Gastroesophageal sphincter (tissue), 4 donors: Measurements from ENCODE around the gene SMIM35. TPM values are rescaled to one million over a fixed set of nuclear protein-coding genes. Genes with fewer than 3 reads are reported as not detected.
"Not testable (repeated sequence)": the region's sequence is repeated elsewhere in the genome, so short reads cannot be mapped to it uniquely, and the experiment has no call there.

Source experiments
- ATAC-seq: fragments of 150-250 bp; one replicate; pipeline ENCODE4 v1.9.1; 2016; ENCODE audit warnings: mild to moderate bottlenecking, moderate library complexity
- H3K27ac ChIP-seq, 4 donors: fragments of 200-600 bp; sonication (generic) in 3 of 4; 1 replicate in 3 of 4; 2 replicates in 1 of 4; pipeline ENCODE4 v1.5.1; 2016 to 2019
- H3K27me3 ChIP-seq: fragments of 200-600 bp; sonication (generic); one replicate; pipeline ENCODE4 v1.5.1; 2019
- H3K36me3 ChIP-seq, 2 donors: fragments of 200-600 bp; sonication (generic); one replicate each; pipeline ENCODE4 v1.5.1; 2019; ENCODE audit warnings: control low read depth in 1 of 2
- H3K4me1 ChIP-seq, 3 donors: fragments of 200-600 bp; sonication (generic); 1 replicate in 2 of 3; 2 replicates in 1 of 3; pipeline ENCODE4 v1.5.1; 2016 to 2019; ENCODE audit warnings: control low read depth in 2 of 3
- H3K4me3 ChIP-seq, 2 donors: fragments of 200-600 bp; sonication (generic); one replicate each; pipeline ENCODE4 v1.5.1; 2019; ENCODE audit warnings: mild to moderate bottlenecking in 1 of 2, moderate library complexity in 1 of 2
- H3K9me3 ChIP-seq, 3 donors: fragments of 200-600 bp; sonication (generic); one replicate each; pipeline ENCODE4 v1.5.1; 2017 to 2019; ENCODE audit warnings: control low read depth in 2 of 3
- CTCF ChIP-seq, 4 experiments: fragments of 200-600 bp in 2 of 4; fragments of 450-650 bp in 2 of 4; sonication (generic) in 1 of 4; IDR thresholded peaks; one replicate each; pipeline ENCODE4 v1.5.1; 2017 to 2019; ENCODE audit warnings: antibody characterized with exemption in 4 of 4, mild to moderate bottlenecking in 2 of 4, moderate library complexity in 2 of 4
- EP300 ChIP-seq: sonication (generic); formaldehyde crosslinking; IDR thresholded peaks from one replicate; pipeline ENCODE4 v1.6.1; 2017; ENCODE audit warnings: antibody characterized with exemption, mild to moderate bottlenecking
- POLR2A ChIP-seq, 2 donors: fragments of 450-650 bp; IDR thresholded peaks; one replicate each; pipeline ENCODE4 v1.6.1; 2017; ENCODE audit warnings: antibody characterized with exemption in 2 of 2, mild to moderate bottlenecking in 2 of 2, moderate library complexity in 1 of 2
- POLR2AphosphoS5 ChIP-seq: sonication (generic); formaldehyde crosslinking; IDR thresholded peaks from one replicate; pipeline ENCODE4 v1.6.1; 2017; ENCODE audit warnings: antibody characterized with exemption
- WGBS, 2 donors: methylation state at CpG; one replicate each; pipeline ENCODE4 v1.1.5; 2018; ENCODE audit warnings: low coverage in 1 of 2; 5-methylcytosine and 5-hydroxymethylcytosine counted together
- total RNA-seq, 4 donors: library from RNA; depleted of rRNA; stranded (reverse); fragments of >200 nt; gene quantifications; one replicate each; pipeline ENCODE4 v1.1.0, GENCODE V29; 2016

SMIM35 gene
- total RNA-seq, 4 donors from 2014 or later: 0.13 TPM; not detected in 3

DNA sequence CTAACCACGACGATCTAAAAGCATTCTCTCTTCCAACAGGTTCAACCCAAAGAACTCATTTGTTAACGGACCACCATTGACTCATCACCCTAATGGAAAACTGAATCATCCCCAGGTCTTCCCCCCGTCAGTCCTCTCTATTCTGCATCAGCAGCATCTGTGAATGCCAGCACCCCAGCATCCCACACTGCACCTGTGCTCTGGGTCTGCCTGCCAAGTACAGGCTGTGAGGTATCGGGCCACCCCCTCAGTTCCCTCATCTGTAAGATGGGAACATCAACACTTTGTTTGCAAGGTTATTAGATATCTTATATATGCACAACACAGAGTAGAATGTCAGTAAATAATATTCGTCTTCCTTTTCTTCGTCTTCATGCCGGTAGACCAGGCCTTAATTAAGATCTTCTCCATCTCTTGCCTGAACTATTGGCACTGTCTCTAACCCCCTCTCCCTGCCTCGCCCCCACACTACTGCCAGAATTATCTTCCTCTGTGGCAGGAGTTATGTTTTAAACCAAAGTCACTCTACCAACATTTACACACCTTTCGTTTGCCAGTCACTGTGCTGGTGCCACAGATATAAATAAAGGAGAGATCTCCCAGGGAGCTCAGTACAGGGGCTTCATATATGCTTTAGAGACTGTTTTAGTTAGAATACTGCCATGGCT lies 17.7 kb downstream of the SMIM35 start:
- H3K27ac ChIP-seq: no peak overlapping the region
- TF ChIP-seq POLR2A (IDR thresholded peaks at IDR 0.05): no peak
- TF ChIP-seq CTCF (IDR thresholded peaks at IDR 0.05): no peak
- no peak for TF ChIP-seq EP300
- no peak for TF ChIP-seq POLR2AphosphoS5
- no peak overlapping the region for H3K4me3 ChIP-seq
- H3K9me3 ChIP-seq: no peaks in the 10 kb centered on the region
- peaks cover 51% of the 10 kb centered on the region for H3K27me3 ChIP-seq
- WGBS, 2 donors: 85 to 95% methylated on average over 7 to 10 of the region's 10 CpGs
- no peaks in the 10 kb centered on the region for H3K36me3 ChIP-seq
- no peaks in the 10 kb centered on the region for H3K4me1 ChIP-seq
- no peak for ATAC-seq

- no peak overlapping the region for H3K27ac ChIP-seq
- H3K9me3 ChIP-seq: no peaks in the 10 kb centered on the region
- H3K4me1 ChIP-seq: no peaks in the 10 kb centered on the region
- peaks cover 51% of the 10 kb centered on the region for H3K27me3 ChIP-seq
- H3K36me3 ChIP-seq: no peaks in the 10 kb centered on the region
- no peak for ATAC-seq
- no peak overlapping the region for H3K4me3 ChIP-seq
- 55 to 68% methylated on average over 8 to 22 of the region's 24 CpGs for WGBS, 2 donors
- TF ChIP-seq POLR2A (IDR thresholded peaks at IDR 0.05) (no peak), POLR2AphosphoS5 (no peak), CTCF (IDR thresholded peaks at IDR 0.05) (no peak), EP300 (no peak)
Observed at GRCh38 chr11:118068206-118068944, 18.4 kb downstream of the SMIM35 start.

GRCh38 chr11:118067006-118067405 lies 19.8 kb downstream of the SMIM35 start:
- no peak for ATAC-seq
- Histone ChIP-seq H3K27me3 (peaks cover 51% of the 10 kb centered on the region), H3K9me3 (no peaks in the 10 kb centered on the region), H3K4me1 (no peaks in the 10 kb centered on the region), H3K27ac (no peak overlapping the region), H3K36me3 (no peaks in the 10 kb centered on the region), H3K4me3 (no peak overlapping the region)
- TF ChIP-seq EP300: no peak
- TF ChIP-seq POLR2AphosphoS5: no peak
- WGBS, 2 donors: 83 to 87% methylated on average over 4 of the region's 8 CpGs

GRCh38 chr11:118065384-118065783 lies 21.4 kb downstream of the SMIM35 start:
- H3K36me3 ChIP-seq: no peaks in the 10 kb centered on the region
- H3K4me3 ChIP-seq: no peak overlapping the region
- ATAC-seq: no peak
- no peaks in the 10 kb centered on the region for H3K9me3 ChIP-seq
- H3K27me3 ChIP-seq: peaks cover 43% of the 10 kb centered on the region
- no peaks in the 10 kb centered on the region for H3K4me1 ChIP-seq
- WGBS, 2 donors: 53 to 81% methylated on average over 2 to 3 of the region's 3 CpGs
- TF ChIP-seq EP300 (no peak), POLR2AphosphoS5 (no peak), CTCF (IDR thresholded peaks at IDR 0.05) (no peak), POLR2A (IDR thresholded peaks at IDR 0.05) (no peak)
- H3K27ac ChIP-seq: no peak overlapping the region

DNA sequence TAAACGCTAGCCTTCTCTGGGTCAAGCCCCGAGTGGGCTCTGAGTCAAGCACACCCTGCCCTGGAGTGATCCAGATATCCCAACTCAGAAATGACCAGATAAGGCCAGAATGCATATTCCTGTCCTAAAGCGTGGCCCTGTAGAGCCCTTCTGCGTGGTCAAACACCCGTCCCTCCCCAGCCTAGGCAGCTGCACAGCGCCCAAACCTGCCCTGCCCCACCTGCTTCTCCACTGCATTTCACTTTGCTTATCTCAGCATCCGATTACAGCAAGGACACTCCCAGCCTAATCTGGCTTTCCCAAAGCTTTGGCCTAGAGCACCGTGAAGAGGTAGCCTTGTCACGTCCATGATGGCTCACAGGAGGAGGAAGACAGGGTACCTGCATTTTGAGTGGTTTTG lies 21.8 kb downstream of the SMIM35 start:
- no peaks in the 10 kb centered on the region for H3K4me1 ChIP-seq
- no peak overlapping the region for H3K27ac ChIP-seq
- no peak for TF ChIP-seq CTCF (IDR thresholded peaks at IDR 0.05)
- TF ChIP-seq POLR2A (IDR thresholded peaks at IDR 0.05): no peak
- TF ChIP-seq EP300: no peak
- no peak for TF ChIP-seq POLR2AphosphoS5
- H3K9me3 ChIP-seq: no peaks in the 10 kb centered on the region
- no peaks in the 10 kb centered on the region for H3K36me3 ChIP-seq
- no peak for ATAC-seq
- H3K27me3 ChIP-seq: peaks cover 39% of the 10 kb centered on the region
- 69% methylated on average over 5 of the region's 9 CpGs; no CpG with 5 or more reads in 1 of the 2 donors for WGBS, 2 donors
- H3K4me3 ChIP-seq: no peak overlapping the region

DNA sequence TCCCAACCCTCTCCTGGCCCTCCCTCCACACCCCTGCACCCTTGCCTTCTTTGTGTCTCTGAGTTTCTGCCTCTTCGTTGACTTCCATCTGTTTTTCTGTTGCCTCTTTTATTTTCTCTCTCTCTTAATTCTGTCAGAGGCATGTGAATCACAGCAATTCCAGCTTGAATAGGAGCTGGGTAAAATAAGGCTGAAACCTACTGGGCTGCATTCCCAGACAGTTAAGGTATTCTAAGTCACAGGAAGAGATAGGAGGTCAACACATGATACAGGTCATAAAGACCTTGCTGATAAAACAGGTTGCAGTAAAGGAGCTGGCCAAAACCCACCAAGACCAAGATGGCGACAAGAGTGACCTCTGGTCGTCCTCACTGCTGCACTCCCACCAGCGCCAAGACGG lies 24.1 kb downstream of the SMIM35 start:
- not testable (repeated sequence) for H3K27ac ChIP-seq, H3K4me3 ChIP-seq, ATAC-seq, H3K36me3 ChIP-seq, H3K4me1 ChIP-seq, H3K9me3 ChIP-seq
- 85 to 94% methylated on average over 5 of the region's 5 CpGs for WGBS, 2 donors
- H3K27me3 ChIP-seq: peaks cover 25% of the 10 kb centered on the region

DNA sequence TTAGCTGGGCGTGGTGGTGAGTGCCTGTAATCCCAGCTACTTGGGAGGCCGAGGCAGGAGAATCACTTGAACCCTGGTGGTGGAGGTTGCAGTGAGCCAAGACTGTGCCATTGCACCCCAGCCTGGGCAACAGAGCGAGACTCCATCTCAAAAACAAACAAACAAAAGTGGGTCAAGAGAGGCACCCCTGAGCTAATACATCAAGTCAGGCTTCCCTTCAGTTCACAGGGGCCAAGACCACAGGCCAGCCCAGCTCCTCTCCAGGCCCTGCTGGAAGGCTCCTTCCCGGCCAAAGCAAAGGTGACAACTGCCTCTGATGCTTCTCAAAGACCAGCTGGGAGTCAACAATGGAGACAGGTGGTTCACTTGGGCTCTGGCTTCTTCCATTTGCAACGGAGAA lies 24.6 kb downstream of the SMIM35 start:
- H3K4me3 ChIP-seq, H3K4me1 ChIP-seq, H3K27ac ChIP-seq, H3K9me3 ChIP-seq, ATAC-seq, H3K36me3 ChIP-seq: not testable (repeated sequence)
- 95 to 100% methylated on average over 2 of the region's 5 CpGs for WGBS, 2 donors
- peaks cover 21% of the 10 kb centered on the region for H3K27me3 ChIP-seq
